Measurements from ENCODE around the gene USH2A.

DNA sequence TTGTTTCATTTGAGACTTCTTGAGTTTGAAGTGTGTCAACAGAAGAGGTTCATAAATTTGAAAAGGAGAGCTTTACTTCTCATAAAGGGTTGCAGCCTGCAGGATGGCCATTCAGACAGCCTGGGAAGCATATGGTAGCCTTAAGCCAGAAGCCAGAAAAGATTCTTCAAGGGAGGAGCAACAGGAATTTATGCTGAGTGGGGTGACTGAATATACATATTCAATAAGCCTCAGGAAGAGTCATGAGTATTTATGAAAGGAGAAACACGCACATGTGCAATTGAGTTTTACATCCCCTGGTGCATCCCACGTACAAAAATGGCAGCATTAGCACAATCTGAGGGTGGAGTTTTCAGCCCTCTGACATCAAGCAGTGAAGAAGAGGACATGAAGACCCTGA, 565.9 kb downstream of the USH2A start:
- TF ChIP-seq, protein P1, sequence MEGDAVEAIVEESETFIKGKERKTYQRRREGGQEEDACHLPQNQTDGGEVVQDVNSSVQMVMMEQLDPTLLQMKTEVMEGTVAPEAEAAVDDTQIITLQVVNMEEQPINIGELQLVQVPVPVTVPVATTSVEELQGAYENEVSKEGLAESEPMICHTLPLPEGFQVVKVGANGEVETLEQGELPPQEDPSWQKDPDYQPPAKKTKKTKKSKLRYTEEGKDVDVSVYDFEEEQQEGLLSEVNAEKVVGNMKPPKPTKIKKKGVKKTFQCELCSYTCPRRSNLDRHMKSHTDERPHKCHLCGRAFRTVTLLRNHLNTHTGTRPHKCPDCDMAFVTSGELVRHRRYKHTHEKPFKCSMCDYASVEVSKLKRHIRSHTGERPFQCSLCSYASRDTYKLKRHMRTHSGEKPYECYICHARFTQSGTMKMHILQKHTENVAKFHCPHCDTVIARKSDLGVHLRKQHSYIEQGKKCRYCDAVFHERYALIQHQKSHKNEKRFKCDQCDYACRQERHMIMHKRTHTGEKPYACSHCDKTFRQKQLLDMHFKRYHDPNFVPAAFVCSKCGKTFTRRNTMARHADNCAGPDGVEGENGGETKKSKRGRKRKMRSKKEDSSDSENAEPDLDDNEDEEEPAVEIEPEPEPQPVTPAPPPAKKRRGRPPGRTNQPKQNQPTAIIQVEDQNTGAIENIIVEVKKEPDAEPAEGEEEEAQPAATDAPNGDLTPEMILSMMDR (conservative IDR thresholded peaks at IDR 0.05; ENCODE audit: low read depth, low read length): no peak
- no peak for TF ChIP-seq EZH2 (IDR thresholded peaks at IDR 0.05; ENCODE audit: borderline replicate concordance, low read depth, low read length, poor library complexity, severe bottlenecking)

Data from A673 (cell line).